GM12872 (cell line): ENCODE data around the gene H1-8.

Experiments
- TF ChIP-seq, protein P1 (sequence below): IDR thresholded peaks from 3 replicates; pipeline ENCODE4 v1.5.1; 2011; ENCODE audit warnings: low read depth, mild to moderate bottlenecking, low read length, moderate library complexity; ENCODE audit not compliant: insufficient read depth

Gene H1-8, protein sequence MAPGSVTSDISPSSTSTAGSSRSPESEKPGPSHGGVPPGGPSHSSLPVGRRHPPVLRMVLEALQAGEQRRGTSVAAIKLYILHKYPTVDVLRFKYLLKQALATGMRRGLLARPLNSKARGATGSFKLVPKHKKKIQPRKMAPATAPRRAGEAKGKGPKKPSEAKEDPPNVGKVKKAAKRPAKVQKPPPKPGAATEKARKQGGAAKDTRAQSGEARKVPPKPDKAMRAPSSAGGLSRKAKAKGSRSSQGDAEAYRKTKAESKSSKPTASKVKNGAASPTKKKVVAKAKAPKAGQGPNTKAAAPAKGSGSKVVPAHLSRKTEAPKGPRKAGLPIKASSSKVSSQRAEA

DNA sequence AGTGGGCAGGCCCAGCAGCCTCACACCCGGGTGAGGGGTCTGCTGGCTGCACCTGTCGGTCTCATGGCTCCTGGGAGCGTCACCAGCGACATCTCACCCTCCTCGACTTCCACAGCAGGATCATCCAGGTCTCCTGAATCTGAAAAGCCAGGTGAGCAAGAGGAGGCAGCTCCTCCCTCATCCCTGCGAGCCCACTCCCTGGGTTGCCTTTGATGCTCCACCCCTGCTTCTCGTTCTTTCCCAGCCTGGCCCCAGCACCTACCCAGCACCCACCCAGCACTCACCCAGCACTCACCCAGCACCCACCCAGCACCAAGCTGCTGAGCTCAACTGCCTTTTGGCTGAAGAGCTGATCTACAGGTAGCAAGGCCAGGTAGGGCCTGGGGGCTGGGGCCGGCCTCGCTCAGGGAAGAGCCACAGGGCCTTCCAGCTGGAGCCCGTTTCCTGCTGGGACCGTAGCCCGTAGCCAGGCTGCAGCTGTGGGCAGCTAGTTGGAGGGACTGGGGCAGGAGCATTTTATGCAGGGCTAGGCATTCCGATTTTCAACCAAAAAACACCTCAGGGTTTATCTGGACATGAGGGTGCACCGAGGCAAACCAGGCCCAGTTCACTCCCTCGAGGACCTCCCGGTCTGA, at the start of gene H1-8:
H1-8 (plus strand) TSS at position 20 of the 635 bp plus-strand sequence; CDS start at position 64, 44 bp downstream.
- TF ChIP-seq, protein P1, sequence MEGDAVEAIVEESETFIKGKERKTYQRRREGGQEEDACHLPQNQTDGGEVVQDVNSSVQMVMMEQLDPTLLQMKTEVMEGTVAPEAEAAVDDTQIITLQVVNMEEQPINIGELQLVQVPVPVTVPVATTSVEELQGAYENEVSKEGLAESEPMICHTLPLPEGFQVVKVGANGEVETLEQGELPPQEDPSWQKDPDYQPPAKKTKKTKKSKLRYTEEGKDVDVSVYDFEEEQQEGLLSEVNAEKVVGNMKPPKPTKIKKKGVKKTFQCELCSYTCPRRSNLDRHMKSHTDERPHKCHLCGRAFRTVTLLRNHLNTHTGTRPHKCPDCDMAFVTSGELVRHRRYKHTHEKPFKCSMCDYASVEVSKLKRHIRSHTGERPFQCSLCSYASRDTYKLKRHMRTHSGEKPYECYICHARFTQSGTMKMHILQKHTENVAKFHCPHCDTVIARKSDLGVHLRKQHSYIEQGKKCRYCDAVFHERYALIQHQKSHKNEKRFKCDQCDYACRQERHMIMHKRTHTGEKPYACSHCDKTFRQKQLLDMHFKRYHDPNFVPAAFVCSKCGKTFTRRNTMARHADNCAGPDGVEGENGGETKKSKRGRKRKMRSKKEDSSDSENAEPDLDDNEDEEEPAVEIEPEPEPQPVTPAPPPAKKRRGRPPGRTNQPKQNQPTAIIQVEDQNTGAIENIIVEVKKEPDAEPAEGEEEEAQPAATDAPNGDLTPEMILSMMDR: no peak

DNA sequence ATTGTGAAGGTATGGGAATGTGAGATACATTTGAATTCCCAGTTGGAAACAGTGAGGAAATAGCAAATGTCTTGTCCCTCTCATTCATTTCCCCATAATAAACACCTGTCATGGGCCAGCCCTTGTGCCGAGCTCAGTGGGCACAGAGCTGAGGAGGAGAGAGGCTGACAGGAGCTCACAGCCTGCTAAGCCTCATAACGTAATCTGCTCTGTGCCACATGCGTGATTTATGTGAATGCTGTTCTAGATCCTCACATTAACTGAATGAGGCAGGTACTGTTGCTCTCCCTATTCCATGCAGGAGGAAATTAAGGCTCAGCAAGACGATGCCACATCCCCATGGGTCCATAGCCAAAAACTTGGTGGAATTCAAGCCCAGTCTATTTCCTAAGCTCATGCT, 49.8 kb upstream of the H1-8 start:
- TF ChIP-seq, protein P1: no peak

DNA sequence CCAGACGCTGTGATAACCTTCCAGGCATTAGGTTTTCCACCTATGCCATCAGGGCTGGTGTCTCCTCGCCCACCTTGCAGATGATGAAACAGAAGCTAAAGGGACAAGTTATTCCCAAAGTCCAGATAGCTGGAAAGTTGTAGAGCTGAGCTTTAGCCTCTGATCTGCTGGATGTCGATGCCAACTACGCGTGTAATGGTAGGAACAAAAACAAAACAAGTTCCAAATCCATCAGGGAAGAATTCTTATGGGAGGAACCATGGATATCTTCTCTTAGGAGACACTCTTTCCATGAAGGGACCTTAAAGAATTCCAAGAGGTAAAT, 42.7 kb upstream of the H1-8 start:
- TF ChIP-seq, protein P1: no peak

DNA sequence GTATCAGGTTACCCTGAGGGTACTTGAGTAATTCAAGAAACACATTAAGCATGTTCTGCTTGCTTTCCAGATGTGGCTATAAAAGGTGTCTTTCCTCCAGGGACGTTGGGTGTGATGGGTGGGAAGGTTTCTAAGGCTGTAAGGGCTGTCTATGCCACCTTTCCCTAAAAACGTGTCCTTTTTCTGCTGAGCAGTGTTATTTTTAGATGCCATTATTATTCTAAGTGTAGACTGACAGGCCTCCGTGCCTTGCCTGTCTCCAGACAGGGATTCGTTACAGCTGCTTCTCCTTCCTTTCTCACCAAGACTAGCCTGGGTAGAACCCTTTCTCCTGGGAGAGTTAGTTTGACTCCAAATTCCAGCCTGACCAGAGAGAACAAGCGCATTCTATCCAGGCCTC, 41.3 kb upstream of the H1-8 start:
- TF ChIP-seq, protein P1: no peak

DNA sequence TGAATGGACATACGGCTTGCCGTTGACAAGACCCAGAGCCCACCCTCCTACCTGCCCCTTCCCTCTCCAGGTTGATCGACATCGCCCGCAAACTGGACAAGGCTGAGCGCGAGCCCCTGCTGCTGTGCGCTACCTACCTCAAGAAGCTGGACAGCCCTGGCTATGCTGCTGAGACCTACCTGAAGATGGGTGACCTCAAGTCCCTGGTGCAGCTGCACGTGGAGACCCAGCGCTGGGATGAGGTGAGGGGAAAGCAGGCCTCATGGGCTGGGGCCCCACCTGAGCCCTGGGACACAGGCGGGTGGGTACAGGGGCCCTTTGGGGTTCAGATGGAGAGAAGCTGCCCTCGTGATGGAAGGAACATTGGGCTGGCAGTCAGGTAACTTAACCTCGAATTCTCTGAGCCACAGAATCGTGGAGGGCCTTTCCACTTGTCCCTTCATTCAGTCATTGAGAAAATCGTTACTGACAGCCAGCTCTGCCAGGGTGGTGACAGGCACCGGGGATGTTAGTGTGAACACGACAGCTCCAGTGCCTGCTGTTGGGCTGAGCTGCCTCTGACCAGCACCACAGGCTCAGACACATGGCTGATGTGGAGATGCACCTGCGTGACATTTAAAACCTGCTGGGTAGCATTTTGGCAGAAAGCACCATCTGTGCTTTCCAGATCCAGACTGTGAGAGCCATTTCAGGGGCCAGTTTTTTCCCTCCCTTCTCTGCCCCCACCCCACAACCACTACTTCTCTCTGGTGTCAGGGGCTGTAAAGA, 40.1 kb upstream of the H1-8 start:
- TF ChIP-seq, protein P1: no peak

DNA sequence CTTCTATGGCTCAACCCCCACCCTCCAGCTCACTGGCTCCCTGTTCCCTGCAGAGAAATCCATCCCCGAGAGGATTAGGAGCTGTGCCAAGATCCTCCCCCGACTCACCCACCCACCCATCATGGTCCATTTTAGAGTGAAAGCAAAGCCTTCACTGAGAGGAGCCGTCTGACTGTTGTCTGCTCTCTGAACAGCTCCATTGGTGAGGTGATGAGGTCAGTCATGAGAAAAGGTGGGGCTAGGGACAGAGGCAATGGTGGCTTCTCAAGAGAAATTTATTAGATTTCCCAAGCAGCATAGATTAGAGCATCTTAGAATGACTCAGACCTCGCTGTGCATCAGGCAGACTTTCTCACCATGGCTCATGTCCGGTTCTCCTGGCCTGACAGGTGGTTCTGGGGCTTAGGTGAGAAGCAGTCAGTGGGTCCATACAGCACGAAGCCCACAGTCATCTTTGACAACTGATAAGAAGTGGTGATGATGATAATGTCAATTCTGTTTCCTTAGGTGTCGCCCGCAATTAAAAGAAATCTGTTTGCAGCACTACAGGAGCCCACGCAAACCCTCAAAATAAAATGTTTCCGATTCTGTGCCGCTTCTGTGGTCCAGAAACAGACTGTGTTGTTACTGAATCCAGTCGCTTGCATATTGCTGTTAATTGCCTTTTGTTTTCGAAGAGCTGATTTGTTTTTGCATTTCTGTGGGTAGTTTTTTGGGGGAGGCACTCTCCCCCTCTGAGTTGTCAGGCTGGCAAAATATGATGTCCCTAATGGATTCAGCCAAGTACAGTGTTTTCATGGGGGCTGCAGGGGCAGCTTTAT, 39.3 kb upstream of the H1-8 start:
- TF ChIP-seq, protein P1: no peak
